Measurements from ENCODE around the gene PRKAA1.
"Not testable (repeated sequence)": the region's sequence is repeated elsewhere in the genome, so short reads cannot be mapped to it uniquely, and the experiment has no call there.

The PRKAA1 gene

DNA sequence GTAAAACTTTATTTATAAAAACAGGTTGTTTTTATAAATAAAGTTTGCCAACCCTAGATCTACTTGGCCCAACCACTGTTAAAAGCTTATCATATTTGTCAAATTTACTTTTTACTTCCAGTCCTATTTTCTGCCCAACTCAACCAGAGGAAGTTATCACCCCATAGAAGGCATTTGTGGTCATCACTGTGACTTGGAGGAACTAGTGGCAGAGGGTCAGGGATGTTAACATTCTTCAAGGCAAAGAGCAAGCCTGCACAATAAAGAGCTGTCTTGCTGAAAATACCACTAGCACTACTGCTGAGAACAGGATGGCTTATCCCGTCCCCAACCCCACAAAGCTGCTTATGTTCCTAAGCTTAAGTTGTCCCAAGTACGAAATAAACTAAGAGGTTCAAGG lies 64.7 kb downstream of the PRKAA1 start:
- in situ Hi-C loops (cut with MboI; ENCODE audit: low sequenced_read_pairs, unreplicated experiment), result no loop called here
- no peak for DNase-seq (ENCODE audit: low spot score)
- TF ChIP-seq, protein P1, sequence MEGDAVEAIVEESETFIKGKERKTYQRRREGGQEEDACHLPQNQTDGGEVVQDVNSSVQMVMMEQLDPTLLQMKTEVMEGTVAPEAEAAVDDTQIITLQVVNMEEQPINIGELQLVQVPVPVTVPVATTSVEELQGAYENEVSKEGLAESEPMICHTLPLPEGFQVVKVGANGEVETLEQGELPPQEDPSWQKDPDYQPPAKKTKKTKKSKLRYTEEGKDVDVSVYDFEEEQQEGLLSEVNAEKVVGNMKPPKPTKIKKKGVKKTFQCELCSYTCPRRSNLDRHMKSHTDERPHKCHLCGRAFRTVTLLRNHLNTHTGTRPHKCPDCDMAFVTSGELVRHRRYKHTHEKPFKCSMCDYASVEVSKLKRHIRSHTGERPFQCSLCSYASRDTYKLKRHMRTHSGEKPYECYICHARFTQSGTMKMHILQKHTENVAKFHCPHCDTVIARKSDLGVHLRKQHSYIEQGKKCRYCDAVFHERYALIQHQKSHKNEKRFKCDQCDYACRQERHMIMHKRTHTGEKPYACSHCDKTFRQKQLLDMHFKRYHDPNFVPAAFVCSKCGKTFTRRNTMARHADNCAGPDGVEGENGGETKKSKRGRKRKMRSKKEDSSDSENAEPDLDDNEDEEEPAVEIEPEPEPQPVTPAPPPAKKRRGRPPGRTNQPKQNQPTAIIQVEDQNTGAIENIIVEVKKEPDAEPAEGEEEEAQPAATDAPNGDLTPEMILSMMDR (IDR thresholded peaks at IDR 0.05; ENCODE audit: borderline replicate concordance, control extremely low read depth, extremely low read depth, insufficient read depth, missing control alignments), result no peak

DNA sequence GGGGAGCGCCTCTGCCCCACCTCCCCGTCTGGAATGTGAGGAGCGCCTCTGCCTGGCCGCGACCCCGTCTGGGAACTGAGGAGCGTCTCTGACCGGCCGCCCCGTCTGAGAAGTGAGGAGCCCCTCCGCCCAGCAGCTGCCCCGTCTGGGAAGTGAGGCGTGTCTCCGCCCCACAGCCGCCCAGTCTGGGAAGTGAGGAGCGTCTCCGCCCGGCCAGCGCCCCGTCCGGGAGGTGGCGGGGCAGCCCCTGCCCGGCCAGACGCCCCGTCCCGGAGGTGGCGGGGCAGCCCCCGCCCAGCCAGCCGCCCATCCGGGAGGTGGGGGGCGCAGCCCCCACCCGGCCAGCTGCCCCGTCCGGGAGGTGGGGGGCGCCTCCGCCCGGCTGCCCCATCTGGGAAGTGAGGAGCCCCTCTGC lies 75.7 kb downstream of the PRKAA1 start:
- in situ Hi-C loops (cut with MboI; ENCODE audit: low sequenced_read_pairs, unreplicated experiment); DNase-seq (ENCODE audit: low spot score): not testable (repeated sequence)

DNA sequence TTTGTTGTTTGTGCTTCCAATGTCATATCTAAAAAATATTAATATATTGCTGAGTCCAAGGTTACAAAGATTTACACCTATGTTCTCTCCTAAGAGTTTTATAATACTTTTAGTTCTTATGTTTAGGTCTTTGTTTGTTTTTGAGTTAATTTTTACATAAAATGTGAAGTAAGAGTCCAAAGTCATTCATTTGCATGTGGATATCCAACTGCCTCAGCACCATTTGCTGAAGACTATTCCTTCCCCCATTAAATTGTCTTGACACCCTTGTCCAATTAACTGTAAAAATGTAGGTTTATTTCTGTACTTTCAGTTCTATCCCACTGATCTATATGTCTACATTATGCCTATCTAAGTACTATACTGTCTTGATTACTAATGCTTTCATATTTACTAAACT lies 78.1 kb downstream of the PRKAA1 start:
- in situ Hi-C loops (cut with MboI; ENCODE audit: low sequenced_read_pairs, unreplicated experiment), result no loop called here
- TF ChIP-seq, protein P1 (IDR thresholded peaks at IDR 0.05; ENCODE audit: borderline replicate concordance, control extremely low read depth, extremely low read depth, insufficient read depth, missing control alignments), result no peak
- DNase-seq (ENCODE audit: low spot score), result no peak

DNA sequence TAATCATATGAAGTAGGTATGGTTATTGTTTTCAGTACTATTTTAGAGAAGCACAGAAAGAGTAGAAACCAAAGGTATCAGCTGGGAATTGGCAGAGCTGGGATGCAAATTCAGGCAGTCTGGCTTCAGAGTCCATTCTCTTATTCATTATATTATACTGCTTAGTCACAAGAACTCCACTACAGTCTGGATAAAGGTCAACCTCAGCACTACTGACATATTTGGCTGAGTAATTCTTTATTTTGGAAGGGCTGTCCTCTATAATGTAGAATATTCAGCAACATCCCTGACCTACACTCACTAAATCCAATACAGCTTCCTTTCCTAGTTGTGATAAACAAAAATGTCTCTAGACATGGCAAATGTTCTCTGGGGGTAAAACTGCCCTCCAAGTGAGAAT lies 80.9 kb downstream of the PRKAA1 start:
- TF ChIP-seq, protein P1 (IDR thresholded peaks at IDR 0.05; ENCODE audit: borderline replicate concordance, control extremely low read depth, extremely low read depth, insufficient read depth, missing control alignments), result no peak
- no peak for DNase-seq (ENCODE audit: low spot score)
- in situ Hi-C loops (cut with MboI; ENCODE audit: low sequenced_read_pairs, unreplicated experiment), result no loop called here

DNA sequence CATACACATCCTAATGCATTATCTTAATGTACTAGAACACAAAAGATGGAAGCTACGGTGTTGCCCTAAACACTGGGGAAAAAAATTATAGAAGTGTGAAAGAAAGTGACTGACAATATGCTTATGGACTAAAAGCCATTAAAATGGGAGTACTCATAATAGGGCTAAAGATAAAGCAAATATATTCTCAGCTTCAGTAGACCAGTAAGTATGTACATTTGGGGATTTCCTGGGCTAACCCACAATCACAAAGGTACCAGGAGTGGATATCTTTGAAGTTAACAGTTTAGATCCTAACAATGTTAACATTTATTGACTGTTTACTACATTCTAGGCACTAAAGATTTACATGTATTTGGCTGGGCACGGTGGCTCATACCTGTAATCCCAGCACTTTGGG lies 81.6 kb downstream of the PRKAA1 start:
- DNase-seq (ENCODE audit: low spot score), result no peak
- in situ Hi-C loops (cut with MboI; ENCODE audit: low sequenced_read_pairs, unreplicated experiment), result no loop called here
- TF ChIP-seq, protein P1 (IDR thresholded peaks at IDR 0.05; ENCODE audit: borderline replicate concordance, control extremely low read depth, extremely low read depth, insufficient read depth, missing control alignments), result no peak

DNA sequence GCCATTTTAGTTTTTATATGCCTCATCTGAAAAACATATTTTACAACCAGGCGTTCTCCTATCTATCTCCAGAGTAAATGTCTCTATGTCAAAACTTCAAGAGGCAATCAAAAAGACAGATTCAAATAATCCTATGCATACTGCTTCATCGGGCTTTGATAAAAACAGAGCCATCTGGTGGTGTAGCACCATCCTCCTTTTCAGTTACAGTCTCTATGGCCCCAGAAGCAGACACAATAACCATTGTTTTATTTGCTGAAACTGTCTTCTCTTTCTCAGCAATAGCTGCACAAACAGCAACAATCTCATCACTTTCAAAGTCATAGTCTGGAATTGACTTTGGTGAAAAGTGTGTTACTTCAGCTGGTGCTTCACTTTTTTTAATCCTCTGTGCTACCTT lies 82.2 kb downstream of the PRKAA1 start:
- TF ChIP-seq, protein P1 (IDR thresholded peaks at IDR 0.05; ENCODE audit: borderline replicate concordance, control extremely low read depth, extremely low read depth, insufficient read depth, missing control alignments), result no peak
- in situ Hi-C loops (cut with MboI; ENCODE audit: low sequenced_read_pairs, unreplicated experiment), result no loop called here
- DNase-seq (ENCODE audit: low spot score), result no peak

DNA sequence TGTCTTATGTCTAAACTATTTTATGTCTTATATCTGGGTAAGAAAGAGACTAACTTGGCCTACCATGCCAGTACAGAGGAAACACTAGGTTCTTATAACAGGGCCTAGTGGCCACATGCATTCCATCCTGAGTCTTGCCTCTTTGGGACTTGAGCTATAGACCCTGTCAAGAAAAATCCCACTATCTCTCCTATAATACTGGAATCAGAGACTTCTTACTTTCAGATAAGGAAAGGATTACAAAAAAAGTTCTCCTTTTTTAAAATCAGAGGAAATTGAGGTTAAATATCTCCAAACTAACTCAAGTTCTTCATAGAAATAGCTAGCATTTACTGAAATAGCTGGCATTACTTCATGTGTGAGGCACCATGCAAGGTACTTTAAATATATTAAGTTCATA lies 84.2 kb downstream of the PRKAA1 start:
- in situ Hi-C loops (cut with MboI; ENCODE audit: low sequenced_read_pairs, unreplicated experiment), result no loop called here
- TF ChIP-seq, protein P1 (IDR thresholded peaks at IDR 0.05; ENCODE audit: borderline replicate concordance, control extremely low read depth, extremely low read depth, insufficient read depth, missing control alignments), result no peak
- DNase-seq (ENCODE audit: low spot score), result no peak

DNA sequence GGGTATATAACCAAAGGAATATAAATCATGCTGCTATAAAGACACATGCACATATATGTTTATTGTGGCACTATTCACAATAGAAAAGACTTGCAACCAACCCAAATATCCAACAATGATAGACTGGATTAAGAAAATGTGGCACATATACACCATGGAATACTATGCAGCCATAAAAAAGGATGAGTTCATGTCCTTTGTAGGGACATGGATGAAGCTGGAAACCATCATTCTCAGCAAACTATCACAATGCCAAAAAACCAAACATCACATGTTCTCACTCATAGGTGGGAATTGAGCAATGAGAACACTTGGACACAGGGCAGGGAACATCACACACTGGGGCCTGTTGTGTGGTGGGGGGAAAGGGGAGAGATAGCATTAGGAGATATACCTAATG lies 87.6 kb downstream of the PRKAA1 start:
- DNase-seq (ENCODE audit: low spot score); in situ Hi-C loops (cut with MboI; ENCODE audit: low sequenced_read_pairs, unreplicated experiment): not testable (repeated sequence)
